WTC11 (cell line): Measurements from ENCODE around the gene RTP5. TPM values are rescaled to one million over a fixed set of nuclear protein-coding genes. Genes with fewer than 3 reads are reported as not detected.

Experiments used
- ATAC-seq: fragments of 200-7000 bp; cut with Tn5 transposase; 2 replicates; pipeline ENCODE4 v1.10.0; 2021; ENCODE audit warnings: mild to moderate bottlenecking, moderate library complexity
- CTCF ChIA-PET: fragments of 300-600 bp; sonication (Branson Sonifier 250); formaldehyde crosslinking; loops from one replicate; lab custom pipeline; 2021; ENCODE audit warnings: antibody characterized with exemption; lab: Charles Lee
- POLR2A ChIA-PET: fragments of 350-600 bp; sonication (Branson Sonifier 250); formaldehyde crosslinking; loops from one replicate; lab custom pipeline; 2021; ENCODE audit warnings: antibody characterized with exemption; lab: Charles Lee
- DNase-seq: peaks from one replicate; pipeline ENCODE4 v3.0.0; 2021; ENCODE audit warnings: low spot score
- H3K27ac Mint-ChIP-seq: 2 replicates; pipeline ENCODE4 v1.8.0; 2021; ENCODE audit warnings: mixed read lengths
- H3K27me3 Mint-ChIP-seq: 2 replicates; pipeline ENCODE4 v1.8.0; 2021; ENCODE audit warnings: low read depth, mild to moderate bottlenecking, moderate library complexity, mixed read lengths
- H3K36me3 Mint-ChIP-seq: 2 replicates; pipeline ENCODE4 v1.8.0; 2021; ENCODE audit warnings: mixed read lengths
- H3K4me1 Mint-ChIP-seq: 2 replicates; pipeline ENCODE4 v1.8.0; 2022; ENCODE audit warnings: mixed read lengths
- H3K4me3 Mint-ChIP-seq: 2 replicates; pipeline ENCODE4 v1.8.0; 2021; ENCODE audit warnings: mild to moderate bottlenecking, moderate library complexity, mixed read lengths
- H3K9me3 Mint-ChIP-seq: 2 replicates; pipeline ENCODE4 v1.8.0; 2021; ENCODE audit warnings: mixed read lengths
- ARID4B ChIP-seq: sonication (generic); formaldehyde crosslinking; IDR thresholded peaks from 2 replicates; pipeline ENCODE4 v1.8.0; 2023; ENCODE audit warnings: missing genetic modification reagents, mild to moderate bottlenecking, borderline replicate concordance
- ATF1 ChIP-seq: sonication (generic); formaldehyde crosslinking; IDR thresholded peaks from 2 replicates; pipeline ENCODE4 v1.8.1; 2023; ENCODE audit warnings: mild to moderate bottlenecking, moderate library complexity, missing genetic modification reagents
- ATF3 ChIP-seq: sonication (generic); formaldehyde crosslinking; conservative IDR thresholded peaks from 2 replicates; pipeline ENCODE4 v1.8.1; 2022; ENCODE audit warnings: mild to moderate bottlenecking, missing genetic modification reagents
- ATF6 ChIP-seq: sonication (generic); formaldehyde crosslinking; IDR thresholded peaks from 2 replicates; pipeline ENCODE4 v1.8.1; 2023; ENCODE audit warnings: mild to moderate bottlenecking, missing genetic modification reagents
- CTCF ChIP-seq: fragments of 200-600 bp; IDR thresholded peaks from 2 replicates; pipeline ENCODE4 v1.8.0; 2022; ENCODE audit warnings: antibody characterized with exemption
- ESRRA ChIP-seq: sonication (generic); formaldehyde crosslinking; IDR thresholded peaks from 2 replicates; pipeline ENCODE4 v1.8.1; 2022; ENCODE audit warnings: mild to moderate bottlenecking, missing genetic modification reagents, borderline replicate concordance
- FOXP1 ChIP-seq: sonication (generic); formaldehyde crosslinking; IDR thresholded peaks from 2 replicates; pipeline ENCODE4 v1.8.0; 2022; ENCODE audit warnings: missing genetic modification reagents, mild to moderate bottlenecking, moderate library complexity, borderline replicate concordance
- IRF2 ChIP-seq: sonication (generic); formaldehyde crosslinking; IDR thresholded peaks from 2 replicates; pipeline ENCODE4 v1.8.0; 2022; ENCODE audit warnings: low read depth, missing genetic modification reagents, borderline replicate concordance
- JUN ChIP-seq: sonication (generic); formaldehyde crosslinking; IDR thresholded peaks from 2 replicates; pipeline ENCODE4 v1.8.0; 2023; ENCODE audit warnings: mild to moderate bottlenecking, missing genetic modification reagents
- MLX ChIP-seq: sonication (generic); formaldehyde crosslinking; IDR thresholded peaks from 2 replicates; pipeline ENCODE4 v1.8.1; 2023; ENCODE audit warnings: mild to moderate bottlenecking, missing genetic modification reagents, moderate library complexity
- MXD4 ChIP-seq: fragments of 250-450 bp; sonication (Bioruptor Pico); IDR thresholded peaks from 2 replicates; pipeline ENCODE4 v1.8.0; 2021; ENCODE audit warnings: mild to moderate bottlenecking, moderate library complexity, borderline replicate concordance
- PRDM15 ChIP-seq: sonication (generic); formaldehyde crosslinking; IDR thresholded peaks from 2 replicates; pipeline ENCODE4 v1.8.0; 2022; ENCODE audit warnings: missing genetic modification reagents
- SP1 ChIP-seq: sonication (generic); formaldehyde crosslinking; conservative IDR thresholded peaks from 2 replicates; pipeline ENCODE4 v1.8.1; 2022; ENCODE audit warnings: missing genetic modification reagents
- STAT6 ChIP-seq: sonication (generic); formaldehyde crosslinking; conservative IDR thresholded peaks from 2 replicates; pipeline ENCODE4 v1.8.1; 2023; ENCODE audit warnings: mild to moderate bottlenecking, low read depth, missing genetic modification reagents, moderate library complexity
- TP53 ChIP-seq: sonication (generic); formaldehyde crosslinking; IDR thresholded peaks from 2 replicates; pipeline ENCODE4 v1.8.1; 2023; ENCODE audit warnings: mild to moderate bottlenecking, missing genetic modification reagents
- USF1 ChIP-seq: sonication (generic); formaldehyde crosslinking; IDR thresholded peaks from 2 replicates; pipeline ENCODE4 v1.8.0; 2022; ENCODE audit warnings: mild to moderate bottlenecking, missing genetic modification reagents
- ZBTB21 ChIP-seq: sonication (generic); formaldehyde crosslinking; IDR thresholded peaks from 2 replicates; pipeline ENCODE4 v1.8.1; 2023; ENCODE audit warnings: mild to moderate bottlenecking, missing genetic modification reagents, borderline replicate concordance
- ZMAT4 ChIP-seq: fragments of 250-450 bp; sonication (Bioruptor Pico); IDR thresholded peaks from 2 replicates; pipeline ENCODE4 v1.9.0; 2021; ENCODE audit warnings: mild to moderate bottlenecking
- total RNA-seq: library from RNA; stranded (reverse); gene quantifications from 3 replicates; pipeline ENCODE4 v1.2.3, GENCODE V29; 2021

RTP5 gene
- total RNA-seq, 1 experiment from 2014 or later, result not detected

- ChIA-PET CTCF (interaction anchor here (1.0 kb wide), 1 partner anchor 72 kb away, joined by 3 read pairs; no protein-coding TSS in a partner anchor), POLR2A (no interaction called here)
- H3K27ac Mint-ChIP-seq, result no peak overlapping the region
- H3K4me1 Mint-ChIP-seq, result peaks cover 8% of the 10 kb centered on the region
- no peak for DNase-seq
- H3K9me3 Mint-ChIP-seq, result peaks cover 10% of the 10 kb centered on the region
- H3K4me3 Mint-ChIP-seq, result no peak overlapping the region
- H3K27me3 Mint-ChIP-seq, result peaks cover 3% of the 10 kb centered on the region; the same call in 1 of the 2 replicates
- TF ChIP-seq ZMAT4 (CRISPR knock-in tag) (no peak), JUN (CRISPR knock-in tag) (no peak), IRF2 (no peak), ATF3 (CRISPR knock-in tag) (no peak), USF1 (CRISPR knock-in tag) (no peak), STAT6 (no peak), MLX (no peak), PRDM15 (CRISPR knock-in tag) (no peak), MXD4 (CRISPR knock-in tag) (no peak), ATF1 (no peak), ZBTB21 (CRISPR knock-in tag) (no peak), FOXP1 (no peak), ARID4B (CRISPR knock-in tag) (no peak), TP53 (no peak), ATF6 (CRISPR knock-in tag) (no peak), ESRRA (CRISPR knock-in tag) (no peak), SP1 (CRISPR knock-in tag) (no peak), CTCF (no peak)
- ATAC-seq, result no peak
- no peaks in the 10 kb centered on the region for H3K36me3 Mint-ChIP-seq
These were observed 33.2 kb upstream of the RTP5 start for GRCh38 chr2:241836292-241836691.
